GM12878 (cell line): ENCODE data around the gene LRRC23. TPM values are rescaled to one million over a fixed set of nuclear protein-coding genes. Genes with fewer than 3 reads are reported as not detected.

Experiments used
- ATAC-seq: fragments of 200-7000 bp; cut with Tn5 transposase; 3 replicates; pipeline ENCODE4 v1.9.1; 2020; ENCODE audit warnings: mild to moderate bottlenecking, moderate library complexity
- BruUV-seq: library from RNA; stranded (reverse); fragments of 400-500 nt; replicated peaks from 2 replicates; lab custom pipeline; 2021; lab: Mats Ljungman, UMichigan
- CTCF ChIA-PET: fragments of 300-600 bp; sonication (Branson Sonifier 250); formaldehyde crosslinking; extraction: SDS; loops from one replicate; lab custom pipeline; 2021; ENCODE audit warnings: inconsistent platforms; lab: Yijun Ruan, JAX
- POLR2A ChIA-PET: fragments of 350-600 bp; formaldehyde crosslinking; extraction: SDS; loops from one replicate; lab custom pipeline; 2021; ENCODE audit warnings: inconsistent platforms; lab: Charles Lee
- RAD21 ChIA-PET: fragments of 300-600 bp; sonication (Branson Sonifier 250); formaldehyde crosslinking; loops from one replicate; lab custom pipeline; 2023; ENCODE audit warnings: antibody characterized with exemption; ENCODE audit not compliant: unreplicated experiment; lab: Charles Lee
- SMC1A ChIA-PET: fragments of 300-600 bp; sonication (Branson Sonifier 250); formaldehyde crosslinking; loops from one replicate; lab custom pipeline; 2023; ENCODE audit not compliant: unreplicated experiment, uncharacterized antibody; lab: Charles Lee
- DNase-seq: peaks from one replicate; pipeline ENCODE4 v3.0.0-alpha.2; 2011; ENCODE audit warnings: low read depth, low spot score
- FAIRE-seq: peaks from 3 replicates; lab custom pipeline; 2011; peaks lifted over from hg19 to GRCh38; lab: Jason Lieb, UNC
- H2AFZ ChIP-seq: 2 replicates; pipeline ENCODE4 v1.6.0; 2011; ENCODE audit warnings: low read depth, low read length, control low read depth; ENCODE audit not compliant: control insufficient read depth
- H3K27ac ChIP-seq: 2 replicates; pipeline ENCODE4 v1.5.1; 2011; ENCODE audit warnings: control low read depth; ENCODE audit not compliant: control insufficient read depth, insufficient read depth
- H3K27me3 ChIP-seq, 2 experiments: replicated peaks in 1 of 2; 2 replicates each; pipeline versions ENCODE4 v1.6.0 to v1.6.1; 2011; ENCODE audit warnings: low read length in 1 of 2; ENCODE audit not compliant: control insufficient read depth in 2 of 2, insufficient read depth in 2 of 2
- H3K36me3 ChIP-seq, 2 experiments: 2 replicates each; pipeline ENCODE4 v1.5.1; 2011; ENCODE audit warnings: low read length in 1 of 2; ENCODE audit not compliant: control insufficient read depth in 2 of 2, insufficient read depth in 2 of 2
- H3K4me1 ChIP-seq: 2 replicates; pipeline ENCODE4 v1.6.1; 2011; ENCODE audit warnings: mild to moderate bottlenecking, low read length, moderate library complexity, mixed read lengths; ENCODE audit not compliant: control insufficient read depth, insufficient read depth
- H3K4me2 ChIP-seq: 2 replicates; pipeline ENCODE4 v1.6.0; 2011; ENCODE audit warnings: control low read depth; ENCODE audit not compliant: control insufficient read depth, insufficient read depth
- H3K4me3 ChIP-seq: fragments of 200-600 bp; sonication (generic); 2 replicates; pipeline ENCODE4 v1.5.1; 2016
- H3K79me2 ChIP-seq: 2 replicates; pipeline ENCODE4 v1.6.0; 2011; ENCODE audit warnings: low read length; ENCODE audit not compliant: control insufficient read depth, insufficient read depth
- H3K9ac ChIP-seq: 2 replicates; pipeline ENCODE4 v1.8.0; 2011; ENCODE audit warnings: low read length, control low read depth, mixed read lengths; ENCODE audit not compliant: control insufficient read depth, insufficient read depth
- H3K9me3 ChIP-seq: replicated peaks from 3 replicates; pipeline ENCODE4 v1.5.1; 2011; ENCODE audit warnings: mild to moderate bottlenecking, low read length; ENCODE audit not compliant: control insufficient read depth, insufficient read depth
- H4K20me1 ChIP-seq: 2 replicates; pipeline ENCODE4 v1.6.0; 2011; ENCODE audit not compliant: control insufficient read depth, insufficient read depth
- ATF7 ChIP-seq: fragments of 450-650 bp; IDR thresholded peaks from 2 replicates; pipeline ENCODE4 v1.6.1; 2016; ENCODE audit warnings: low read depth, mild to moderate bottlenecking
- CTCF ChIP-seq, 3 experiments: IDR thresholded peaks in 2 of 3; conservative IDR thresholded peaks in 1 of 3; 2 replicates each; pipeline ENCODE4 v1.5.1; 2011; ENCODE audit warnings: low read depth in 3 of 3, low read length in 3 of 3, mild to moderate bottlenecking in 3 of 3, control low read depth in 2 of 3, moderate library complexity in 2 of 3, inconsistent platforms in 1 of 3, mixed read lengths in 1 of 3; ENCODE audit not compliant: control insufficient read depth in 2 of 3, insufficient read depth in 1 of 3; ENCODE audit errors: extremely low read depth in 1 of 3
- E2F8 ChIP-seq: fragments of 450-650 bp; IDR thresholded peaks from 2 replicates; pipeline ENCODE4 v1.6.1; 2018; ENCODE audit warnings: mild to moderate bottlenecking, low read depth, moderate library complexity; ENCODE audit not compliant: partially characterized antibody
- MLLT1 ChIP-seq: fragments of 450-650 bp; IDR thresholded peaks from 2 replicates; pipeline ENCODE4 v1.6.1; 2016; ENCODE audit warnings: mild to moderate bottlenecking
- NFYB ChIP-seq: IDR thresholded peaks from 2 replicates; pipeline ENCODE4 v1.6.1; 2011; ENCODE audit warnings: low read depth, mild to moderate bottlenecking, low read length, improper control_type of control experiment, moderate library complexity; ENCODE audit not compliant: insufficient read depth
- NKRF ChIP-seq: fragments of 450-650 bp; conservative IDR thresholded peaks from 2 replicates; pipeline ENCODE4 v1.6.1; 2017; ENCODE audit warnings: mild to moderate bottlenecking, moderate library complexity
- NRF1 ChIP-seq: conservative IDR thresholded peaks from 2 replicates; pipeline ENCODE4 v1.6.1; 2011; ENCODE audit warnings: mild to moderate bottlenecking, low read depth, low read length, improper control_type of control experiment
- RELA ChIP-seq: fragments of 450-650 bp; IDR thresholded peaks from 2 replicates; pipeline ENCODE4 v1.8.0; 2014; ENCODE audit warnings: borderline replicate concordance; ENCODE audit not compliant: partially characterized antibody
- STAT3 ChIP-seq: IDR thresholded peaks from 2 replicates; pipeline ENCODE4 v1.6.1; 2011; ENCODE audit warnings: low read depth, low read length, improper control_type of control experiment
- ZSCAN29 ChIP-seq: fragments of 450-650 bp; IDR thresholded peaks from 2 replicates; pipeline ENCODE4 v1.6.1; 2017; ENCODE audit warnings: mild to moderate bottlenecking, moderate library complexity
- WGBS: methylation state at CpG from one replicate; pipeline ENCODE4 v1.1.6; 2016; ENCODE audit warnings: low lambda C conversion rate; ENCODE audit not compliant: insufficient replicate concordance, insufficient coverage; ENCODE audit errors: missing lambda C conversion rate; 5-methylcytosine and 5-hydroxymethylcytosine counted together
- in situ Hi-C: fragments of 300-500 bp; cut with MboI; formaldehyde crosslinking; loops from 9 replicates; pipeline ENCODE4 v1.14.3; 2018; ENCODE audit warnings: mixed read lengths
- intact Hi-C: fragments of 100-400 bp; cut with micrococcal nuclease; formaldehyde crosslinking; loops from one replicate; pipeline ENCODE4 v1.14.2; 2022; ENCODE audit not compliant: unreplicated experiment
- polyA plus RNA-seq, 11 experiments: library from polyadenylated mRNA; depleted of rRNA in 4 of 11; unstranded in 6 of 11; stranded (reverse) in 5 of 11; fragments of >200 nt; fragmentation: Nextera tagmentation in 4 of 11; fragmentation: Illumina TruSeq in 1 of 11; extraction: Ambion mirVana in 4 of 11; extraction: Trizol in 1 of 11; gene quantifications; 1 replicate in 1 of 11; 2 replicates in 10 of 11; pipeline versions ENCODE4 v1.2.1 to v1.2.3, GENCODE V29; 2011 to 2016; ENCODE audit warnings: inconsistent platforms in 2 of 11, missing spikeins in 2 of 11, low read depth in 1 of 11
- total RNA-seq, 4 experiments: library from RNA; depleted of rRNA in 3 of 4; stranded (reverse); fragments of >200 nt in 3 of 4; fragmentation: Illumina TruSeq in 1 of 4; extraction: Trizol in 1 of 4; gene quantifications; 2 replicates each; pipeline versions ENCODE4 v1.2.1 to v1.2.3, GENCODE V29; 2013 to 2021

The LRRC23 gene
- total and polyA plus RNA-seq, 10 of the 15 experiments (the other 5 are each of a cell fraction or from before 2014, with no cell fraction given) = 1.4 to 6.9 (median 3.4) TPM

GRCh38 chr12:6855322-6855721 lies 49.3 kb upstream of the LRRC23 start:
- intact Hi-C loops = no loop called here
- Histone ChIP-seq H3K27ac (no peak overlapping the region), H3K9me3 (no peaks in the 10 kb centered on the region), H3K9ac (no peak overlapping the region), H3K27me3 (no peaks in the 10 kb centered on the region), H3K4me3 (no peak overlapping the region), H2AFZ (no peak overlapping the region), H3K4me1 (peaks cover 9% of the 10 kb centered on the region; the same call in 1 of the 2 replicates), H4K20me1 (no peaks in the 10 kb centered on the region), H3K4me2 (no peak overlapping the region), H3K79me2 (peaks cover 25% of the 10 kb centered on the region), H3K36me3 (peaks cover 31 to 32% of the 10 kb centered on the region in 2 experiments)
- ChIA-PET RAD21 (interaction anchor here (5.6 kb wide), 1 partner anchor 18 kb away, joined by 41 read pairs; the partner anchor contains the start of gene SPSB2), CTCF (interaction anchor here (9.9 kb wide), 1 partner anchor 14 kb away, joined by 173 read pairs; the partner anchor contains the start of genes SPSB2 and TPI1), SMC1A (interaction anchor here (4.8 kb wide), 1 partner anchor 12 kb away, joined by 42 read pairs; the partner anchor contains the start of gene TPI1), POLR2A (interaction anchor here (5.0 to 8.9 kb wide), 2 partner anchors 12 to 17 kb away, joined by 52 to 84 read pairs; partner anchors contain the start of genes SPSB2 and TPI1)
- BruUV-seq = no TSS peak
- FAIRE-seq = no peak
- WGBS = 83% methylated on average over 14 of the region's 14 CpGs
- no peak for ATAC-seq
- DNase-seq = no peak
- TF ChIP-seq ATF7 = no peak
- TF ChIP-seq MLLT1 = no peak
- TF ChIP-seq E2F8 = no peak
- TF ChIP-seq CTCF (IDR thresholded peaks at IDR 0.05 in 2 of 3, conservative IDR thresholded peaks at IDR 0.05 in 1 of 3; ENCODE audit: control insufficient read depth in 2 of 3, extremely low read depth in 1 of 3, insufficient read depth in 1 of 3, low read depth in 3 of 3, low read length in 3 of 3) = no peak
- no peak for TF ChIP-seq NFYB
- no peak for TF ChIP-seq NKRF
- no peak for TF ChIP-seq ZSCAN29
- TF ChIP-seq STAT3 = no peak
- TF ChIP-seq RELA = no peak
- no peak for TF ChIP-seq NRF1
- in situ Hi-C loops = no loop called here
